Measurements from ENCODE around the gene ZNF70.

GRCh38 chr22:23720855-23721254 lies 30.1 kb downstream of the ZNF70 start:
- TF ChIP-seq, protein P1, sequence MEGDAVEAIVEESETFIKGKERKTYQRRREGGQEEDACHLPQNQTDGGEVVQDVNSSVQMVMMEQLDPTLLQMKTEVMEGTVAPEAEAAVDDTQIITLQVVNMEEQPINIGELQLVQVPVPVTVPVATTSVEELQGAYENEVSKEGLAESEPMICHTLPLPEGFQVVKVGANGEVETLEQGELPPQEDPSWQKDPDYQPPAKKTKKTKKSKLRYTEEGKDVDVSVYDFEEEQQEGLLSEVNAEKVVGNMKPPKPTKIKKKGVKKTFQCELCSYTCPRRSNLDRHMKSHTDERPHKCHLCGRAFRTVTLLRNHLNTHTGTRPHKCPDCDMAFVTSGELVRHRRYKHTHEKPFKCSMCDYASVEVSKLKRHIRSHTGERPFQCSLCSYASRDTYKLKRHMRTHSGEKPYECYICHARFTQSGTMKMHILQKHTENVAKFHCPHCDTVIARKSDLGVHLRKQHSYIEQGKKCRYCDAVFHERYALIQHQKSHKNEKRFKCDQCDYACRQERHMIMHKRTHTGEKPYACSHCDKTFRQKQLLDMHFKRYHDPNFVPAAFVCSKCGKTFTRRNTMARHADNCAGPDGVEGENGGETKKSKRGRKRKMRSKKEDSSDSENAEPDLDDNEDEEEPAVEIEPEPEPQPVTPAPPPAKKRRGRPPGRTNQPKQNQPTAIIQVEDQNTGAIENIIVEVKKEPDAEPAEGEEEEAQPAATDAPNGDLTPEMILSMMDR (conservative IDR thresholded peaks at IDR 0.05; ENCODE audit: low read depth, low read length), result no peak
- TF ChIP-seq EZH2 (IDR thresholded peaks at IDR 0.05; ENCODE audit: borderline replicate concordance, low read depth, low read length, poor library complexity, severe bottlenecking), result no peak

Data from A673 (cell line).